ENCODE data around the gene RCVRN.
"Not testable (repeated sequence)": the region's sequence is repeated elsewhere in the genome, so short reads cannot be mapped to it uniquely, and the experiment has no call there.

Gene RCVRN

GRCh38 chr17:9921216-9921615 is 16.1 kb upstream of the RCVRN start:
- not testable (repeated sequence) for DNase-seq

DNA sequence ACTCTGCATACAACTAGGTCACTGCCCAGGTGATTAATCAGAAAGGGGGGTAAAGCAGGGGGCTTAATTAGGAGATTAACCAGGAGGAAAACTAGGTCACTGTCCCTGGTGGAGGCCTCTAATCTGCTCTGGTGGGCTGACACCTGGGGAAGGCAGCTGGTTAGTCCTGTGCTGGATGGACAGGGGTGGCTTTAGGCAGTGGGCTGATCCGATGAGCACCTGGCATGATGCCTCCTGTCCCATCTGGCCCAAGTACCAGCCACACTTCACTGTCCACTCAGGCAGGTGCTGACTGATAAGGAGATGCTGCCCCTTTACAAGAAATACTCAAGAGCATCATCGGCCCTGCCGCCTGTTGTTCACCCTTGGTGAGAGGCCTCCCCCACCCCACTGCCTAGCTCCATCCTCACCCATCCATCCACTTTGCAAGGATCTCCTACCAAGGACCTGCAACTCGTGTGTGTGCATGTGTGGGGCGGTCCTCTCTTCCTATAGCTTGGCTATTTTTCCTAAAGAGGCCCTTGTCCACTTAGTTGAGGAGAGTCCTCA is 13.8 kb upstream of the RCVRN start:
- DNase-seq, result no peak

DNA sequence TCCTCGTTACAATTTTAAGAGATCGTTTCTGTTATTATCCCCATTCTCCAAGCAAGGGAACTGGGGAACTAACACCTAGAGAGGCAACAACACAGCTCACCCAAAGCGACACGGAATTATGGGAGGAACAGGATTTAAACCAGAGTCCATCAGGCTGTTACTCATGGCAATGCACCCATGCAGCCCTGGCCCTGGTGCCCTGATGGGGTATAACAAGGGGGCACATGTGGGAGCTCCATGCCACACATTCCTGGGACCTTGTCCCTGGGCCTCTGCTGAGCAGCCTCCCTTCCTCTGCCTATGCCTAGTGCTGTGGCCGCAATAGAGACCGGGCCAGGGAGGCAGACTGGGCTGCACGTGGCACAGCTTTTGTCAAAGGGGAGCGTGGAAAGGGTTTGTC is 13.3 kb upstream of the RCVRN start:
- DNase-seq, result no peak

- DNase-seq, result no peak
These were observed 12.7 kb upstream of the RCVRN start for GRCh38 chr17:9917801-9918200.

DNA sequence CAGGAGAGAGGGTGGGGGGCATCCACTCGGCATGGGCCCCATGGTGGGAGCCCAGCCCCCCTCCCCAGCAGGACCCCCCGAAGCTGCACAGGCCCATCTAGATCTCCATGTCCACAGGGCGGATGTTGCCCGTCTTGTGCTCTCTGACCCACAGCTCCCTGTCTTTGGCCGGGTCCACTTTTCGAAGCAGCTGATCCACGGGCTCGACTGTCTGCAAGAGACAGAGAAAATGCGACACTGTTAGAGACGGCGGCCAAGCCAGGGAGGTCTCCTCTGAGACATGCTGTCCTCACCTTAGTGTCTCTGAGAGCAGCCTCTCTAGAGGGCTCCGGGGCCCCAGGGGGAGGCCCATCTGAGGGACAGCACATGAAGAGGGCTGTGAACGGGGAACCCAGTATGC is 12.1 kb upstream of the RCVRN start:
- DNase-seq, result no peak

DNA sequence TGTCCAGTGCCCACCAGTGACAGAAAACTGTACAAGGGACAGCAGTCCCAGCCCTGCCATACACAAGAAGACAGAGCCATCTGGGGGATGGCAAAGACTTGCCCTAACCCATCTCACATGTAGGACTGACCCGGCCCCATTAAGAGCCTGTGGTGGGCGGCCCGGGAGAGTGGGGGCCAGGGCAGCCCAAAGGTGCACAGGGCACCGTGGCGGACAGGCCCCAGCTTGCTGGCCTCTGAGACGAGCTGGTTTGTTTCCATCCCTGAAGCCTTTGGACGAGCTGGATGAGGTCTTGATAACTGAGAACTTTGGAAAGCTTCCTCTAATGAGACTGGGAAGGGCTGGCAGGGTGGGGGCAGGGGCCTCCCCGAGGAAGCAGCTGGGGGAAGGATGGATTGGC is 11.0 kb upstream of the RCVRN start:
- no peak for DNase-seq

- no peak for DNase-seq
These were observed 8.4 kb upstream of the RCVRN start for GRCh38 chr17:9913476-9913875.

DNA sequence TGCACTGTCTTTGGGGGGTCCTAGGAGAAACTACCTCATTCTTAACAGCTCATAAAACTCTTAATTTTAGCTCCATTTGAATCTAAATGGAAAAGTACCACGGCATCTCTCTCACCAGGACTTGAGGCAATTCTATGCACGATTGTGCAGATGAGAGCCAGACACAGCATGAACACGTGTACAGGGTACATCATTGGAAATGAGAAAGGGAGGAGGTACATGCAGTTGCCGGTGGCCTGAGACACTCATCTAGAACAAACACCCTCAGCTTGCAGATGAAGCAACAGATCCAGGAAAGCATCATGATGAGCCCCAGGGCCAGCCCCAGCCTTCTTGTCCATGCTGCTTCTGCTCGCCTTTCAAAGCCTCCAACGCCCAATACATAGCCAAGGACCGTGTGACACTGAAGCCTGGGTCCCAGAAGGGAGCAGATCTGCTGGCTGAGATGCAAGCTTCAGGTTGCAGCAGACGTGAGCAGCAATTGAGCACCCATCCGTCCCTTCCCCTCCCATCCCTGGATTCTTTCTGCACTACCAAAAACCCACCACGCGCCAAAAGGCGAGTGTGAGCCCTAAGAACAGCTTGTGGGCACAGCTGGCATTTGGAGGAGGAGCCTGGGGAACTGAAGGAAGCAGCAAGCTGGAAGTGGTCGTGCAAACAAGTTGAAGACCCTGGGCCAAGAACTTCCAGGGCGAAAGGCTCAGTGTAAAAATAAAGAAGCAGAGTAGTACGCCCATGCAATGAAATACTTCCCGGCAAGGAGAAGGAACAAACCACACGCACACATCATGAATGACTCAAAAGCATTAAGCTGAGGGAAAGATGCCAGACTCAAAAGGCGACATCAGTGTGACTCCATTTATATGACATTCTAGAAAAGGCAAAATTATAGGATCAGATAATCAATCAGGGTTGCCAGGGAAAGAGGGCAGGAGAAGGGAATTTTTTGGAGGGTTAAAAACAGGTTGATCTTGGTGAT is 7.3 kb upstream of the RCVRN start:
- no peak for DNase-seq

DNA sequence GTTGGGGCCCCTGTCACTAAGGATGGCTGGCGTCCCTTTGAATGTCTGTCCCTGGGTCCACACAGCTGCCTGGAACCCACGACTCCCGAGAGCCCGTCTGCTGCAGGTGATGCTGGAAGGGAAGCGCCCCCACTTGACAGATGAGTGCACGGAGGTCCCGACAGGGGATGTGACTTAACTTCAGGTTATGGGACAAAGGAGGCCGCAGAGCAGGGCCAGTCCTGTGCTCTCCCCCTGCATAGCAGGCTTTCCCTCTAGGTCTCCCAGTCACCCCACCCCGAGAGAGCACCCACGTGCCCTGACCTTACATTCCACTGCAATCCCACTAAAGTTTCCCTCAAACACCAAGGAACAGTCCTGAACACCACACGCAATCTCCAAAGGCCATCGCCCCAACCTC is 6.0 kb upstream of the RCVRN start:
- no peak for DNase-seq

GRCh38 chr17:9908649-9909042 is 3.6 kb upstream of the RCVRN start:
- DNase-seq, result no peak

DNA sequence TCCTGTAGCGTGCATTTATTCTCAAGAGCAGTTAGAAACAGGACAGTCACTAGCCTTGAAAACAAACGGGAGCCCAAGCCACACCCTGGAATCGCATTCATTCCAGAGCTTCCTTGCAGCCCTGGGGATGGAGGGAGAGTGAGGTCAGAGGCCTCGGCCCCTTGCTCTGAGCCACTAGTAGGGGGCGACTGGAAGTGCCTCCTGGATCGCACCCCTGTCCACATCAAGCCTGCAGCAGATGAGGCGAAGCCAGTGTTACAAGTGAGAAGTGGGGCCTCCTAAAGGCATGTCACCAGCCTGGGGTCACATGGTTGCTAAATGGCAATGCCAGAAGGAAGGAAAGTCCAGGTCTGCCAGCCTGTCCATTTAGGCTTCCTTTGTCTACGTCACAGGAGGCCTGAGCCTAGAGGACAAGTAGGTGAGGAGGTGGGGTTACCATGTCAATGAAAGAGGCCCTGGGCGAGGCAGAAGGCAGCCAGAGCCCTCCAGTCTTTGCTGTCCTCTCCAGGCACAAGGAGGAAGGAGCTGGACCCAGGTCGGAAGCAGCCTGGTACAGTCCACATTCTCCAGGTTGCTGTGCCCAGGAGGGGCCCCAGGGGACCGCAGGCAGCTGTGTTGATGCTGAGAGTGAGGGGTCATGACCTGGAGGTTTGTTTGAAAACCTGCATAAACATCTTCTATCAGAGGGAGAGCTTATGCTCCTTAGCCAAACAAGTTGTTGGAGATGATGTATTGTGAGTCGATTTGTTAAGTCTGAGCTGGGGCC is 3.0 kb upstream of the RCVRN start:
- DNase-seq, result no peak

GRCh38 chr17:9907131-9907530 is 2.1 kb upstream of the RCVRN start:
- DNase-seq, result no peak

- DNase-seq, result no peak
These were observed 1.5 kb upstream of the RCVRN start for GRCh38 chr17:9906616-9907015.

DNA sequence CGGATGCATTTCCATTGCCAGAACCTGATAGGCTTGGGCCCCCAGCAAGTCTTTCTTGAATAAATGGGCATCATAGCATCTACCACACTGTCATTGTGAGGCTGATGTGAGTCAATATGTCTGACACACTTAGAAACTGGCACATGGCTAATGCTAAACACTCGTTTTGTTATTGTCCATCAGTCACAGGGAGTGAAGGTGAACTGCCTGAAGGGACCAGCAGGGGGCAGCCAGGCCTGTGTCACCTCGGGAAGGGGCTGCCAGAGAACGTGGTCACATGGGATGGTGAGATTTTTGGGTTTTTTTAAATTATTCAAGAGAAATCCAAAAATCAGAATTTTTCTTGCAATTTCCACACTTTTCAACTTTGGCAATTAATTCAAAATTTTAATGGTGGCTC is 831 bp upstream of the RCVRN start:
- DNase-seq, result no peak

DNA sequence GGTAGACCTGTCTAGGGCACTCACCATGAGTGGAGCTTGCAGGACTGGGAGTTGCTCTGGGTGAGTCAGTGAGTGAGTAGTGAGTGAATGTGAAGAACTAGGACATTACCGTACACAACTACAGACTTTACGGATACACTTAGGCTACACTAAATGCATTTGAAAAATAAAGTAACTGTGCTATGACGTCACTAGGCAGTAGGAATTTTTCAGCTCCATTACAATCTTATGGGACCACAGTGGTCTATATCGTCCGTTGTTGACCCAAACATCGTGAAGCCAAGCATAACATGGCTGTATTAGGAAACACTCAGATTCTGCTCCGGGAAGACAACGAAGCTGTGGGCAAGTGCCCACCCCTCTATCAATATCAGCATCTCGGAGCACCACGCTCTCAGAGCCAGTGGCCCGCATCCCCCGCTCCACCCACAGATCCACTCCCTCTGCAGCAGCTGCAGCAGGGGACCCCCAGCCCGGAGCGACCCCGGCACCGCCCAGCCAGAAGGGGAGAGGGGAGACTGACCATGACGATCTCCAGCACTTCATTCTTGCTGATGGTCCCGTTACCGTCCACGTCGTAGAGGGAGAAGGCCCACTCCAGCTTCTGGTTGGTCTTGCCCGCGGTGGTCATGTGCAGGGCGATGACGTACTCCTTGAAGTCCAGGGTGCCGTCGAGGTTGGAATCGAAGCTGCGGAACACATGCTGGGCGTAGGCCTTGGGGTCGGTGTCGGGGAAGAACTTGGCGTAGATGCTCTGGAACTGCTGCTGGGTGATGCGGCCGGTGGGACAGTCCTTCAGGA is 594 bp downstream of the RCVRN start:
- no peak for DNase-seq

DNA sequence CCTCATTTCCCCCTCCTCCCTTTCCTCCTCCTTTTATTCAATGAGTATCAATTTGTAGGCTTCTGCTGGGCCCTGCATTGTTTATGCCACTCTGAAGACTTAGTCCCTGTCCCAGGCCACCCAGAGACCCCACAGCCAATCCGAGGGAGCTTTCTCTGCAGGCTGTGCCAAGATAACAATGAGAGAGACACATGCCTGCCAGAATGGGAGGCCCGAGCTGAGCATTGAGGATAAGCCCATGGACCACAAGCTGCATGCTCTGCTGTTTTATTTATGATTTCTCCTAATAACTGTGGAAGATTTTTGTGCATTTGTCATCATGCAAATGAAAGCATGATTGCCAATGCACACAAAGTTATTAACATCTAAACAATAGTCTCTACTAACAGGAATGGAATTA is 3.0 kb downstream of the RCVRN start:
- DNase-seq, result no peak

DNA sequence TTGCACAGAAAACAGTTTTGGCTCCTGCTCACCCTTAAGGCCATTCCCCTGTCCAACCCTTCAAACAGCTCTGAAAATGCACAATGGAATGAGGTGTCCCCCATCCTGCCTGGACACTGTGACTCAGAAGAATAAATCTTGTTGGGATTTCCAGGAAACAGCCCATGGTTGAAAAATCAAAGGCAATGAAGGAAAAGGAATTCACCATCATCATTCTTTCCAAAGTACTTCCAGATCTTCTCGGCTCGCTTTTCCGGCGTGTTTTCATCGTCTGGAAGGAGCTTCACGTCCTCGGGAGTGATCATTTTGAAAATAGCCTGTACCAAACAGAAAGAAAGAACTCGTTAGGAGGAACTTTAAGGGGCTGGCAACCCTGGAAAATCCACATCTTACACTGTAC is 4.3 kb downstream of the RCVRN start:
- no peak for DNase-seq

GRCh38 chr17:9900044-9900594 is 5.0 kb downstream of the RCVRN start:
- DNase-seq, result no peak

- DNase-seq, result no peak
These were observed 5.6 kb downstream of the RCVRN start for GRCh38 chr17:9899280-9900043.

DNA sequence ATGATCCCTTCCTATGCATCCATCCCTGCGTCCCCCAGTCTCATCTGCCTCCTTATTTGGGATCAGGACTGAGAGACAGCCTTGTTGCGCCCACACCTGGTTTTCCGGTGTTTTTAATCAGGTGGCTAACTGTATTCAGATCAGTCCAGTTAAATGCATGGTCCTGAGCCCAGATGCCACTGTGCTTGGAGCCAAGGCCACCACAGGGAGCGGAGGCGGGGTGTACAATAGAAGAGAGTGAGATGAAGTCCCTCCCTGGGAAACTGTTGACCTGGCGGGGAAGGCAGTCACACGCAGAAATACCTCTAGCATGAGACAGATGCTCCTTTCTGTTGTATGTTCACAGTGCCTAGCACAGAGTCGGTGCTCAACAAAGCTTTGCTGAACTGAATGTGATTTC is 6.3 kb downstream of the RCVRN start:
- no peak for DNase-seq

GRCh38 chr17:9897372-9897968 is 7.6 kb downstream of the RCVRN start:
- no peak for DNase-seq

Measured in effector CD4-positive, alpha-beta T cell (primary cell).